ENCODE results near the gene WRAP53. TPM values are rescaled to one million over a fixed set of nuclear protein-coding genes. Genes with fewer than 3 reads are reported as not detected.
A peak's percentile ranks its signal among the peaks of the same experiment; 100 is the strongest.

The WRAP53 gene
- total and polyA plus RNA-seq, 10 of the 15 experiments (the other 5 are each of a cell fraction or from before 2014, with no cell fraction given) = 1.9 to 42.0 (median 21.9) TPM

- TF ChIP-seq SIN3A (IDR thresholded peaks at IDR 0.05; ENCODE audit: low read depth, low read length) (no peak), RCOR1 (conservative IDR thresholded peaks at IDR 0.05; ENCODE audit: low read depth, low read length) (no peak), PAX5 (IDR thresholded peaks at IDR 0.05; ENCODE audit: borderline replicate concordance, low read depth, low read length) (no peak), CHD1 (IDR thresholded peaks at IDR 0.05; ENCODE audit: low read depth, low read length) (no peak)
These were observed 14.5 kb downstream of the WRAP53 start (continued) for GRCh38 chr17:7702776-7703175.

DNA sequence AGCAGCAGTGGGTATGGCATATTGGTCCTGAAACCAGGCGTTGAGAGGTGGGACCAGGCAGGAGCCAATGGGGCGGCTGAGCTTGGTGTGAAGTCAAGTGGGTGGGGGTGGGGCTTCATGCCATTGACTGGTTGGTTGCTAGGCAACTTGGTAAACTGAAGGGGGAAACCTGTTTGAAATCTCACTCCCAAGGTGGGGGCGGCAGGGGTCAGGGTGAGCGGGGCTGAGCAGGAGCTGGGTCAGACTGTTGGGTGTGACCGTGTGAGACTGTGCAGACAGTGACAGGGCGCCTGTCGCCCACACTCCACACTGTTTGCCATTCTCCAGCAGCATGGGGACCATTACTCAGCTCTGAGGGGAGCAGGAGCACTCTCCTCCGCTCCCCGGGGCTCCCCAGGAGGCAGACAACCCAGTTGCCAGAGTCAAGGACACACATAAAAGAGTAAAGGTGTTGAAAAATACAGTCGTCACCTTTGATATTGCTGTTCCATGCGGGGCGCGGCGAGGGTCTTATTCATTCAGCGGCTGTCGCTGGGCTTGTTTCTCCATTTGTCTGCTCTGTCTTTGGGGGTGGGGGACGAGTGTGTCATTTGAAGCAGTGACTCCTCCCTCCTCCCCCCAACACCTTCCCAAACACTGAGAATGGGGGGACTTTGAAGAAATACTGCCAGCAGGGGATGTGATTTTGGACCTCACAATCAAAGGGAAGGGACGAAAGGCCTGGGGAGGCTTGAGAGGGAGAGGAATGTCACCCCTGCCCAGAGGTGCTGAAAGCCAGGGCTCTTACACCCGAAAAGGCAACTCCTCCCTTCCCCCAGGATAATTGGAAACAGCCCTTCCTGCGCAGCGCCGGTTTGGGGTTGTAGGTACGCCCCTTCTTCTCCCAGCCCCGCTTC lies 15.6 kb downstream of the WRAP53 start:
- Histone ChIP-seq H3K4me1 (ENCODE audit: control insufficient read depth, insufficient read depth, low read length) (no peaks in the 10 kb centered on the region), H3K36me3 (ENCODE audit: control insufficient read depth in 2 of 2, insufficient read depth in 2 of 2, low read length in 1 of 2) (peaks cover 0 to 4% of the 10 kb centered on the region in 2 experiments; a peak in 2 of 4 replicates), H4K20me1 (ENCODE audit: control insufficient read depth, insufficient read depth) (no peaks in the 10 kb centered on the region), H3K27me3 (replicated peaks in 1 of 2; ENCODE audit: control insufficient read depth in 2 of 2, insufficient read depth in 2 of 2, low read length in 1 of 2) (peaks cover 3 to 5% of the 10 kb centered on the region in 2 experiments; a peak in 3 of 4 replicates), H3K4me2 (ENCODE audit: control insufficient read depth, insufficient read depth) (no peak overlapping the region), H3K79me2 (ENCODE audit: control insufficient read depth, insufficient read depth, low read length) (no peaks in the 10 kb centered on the region), H3K4me3 (no peak overlapping the region), H3K9me3 (replicated peaks; ENCODE audit: control insufficient read depth, insufficient read depth, low read length) (no peaks in the 10 kb centered on the region), H3K27ac (ENCODE audit: control insufficient read depth, insufficient read depth) (no peak overlapping the region), H2AFZ (ENCODE audit: control insufficient read depth, low read depth, low read length) (no peak overlapping the region), H3K9ac (ENCODE audit: control insufficient read depth, insufficient read depth, low read length) (no peak overlapping the region)
- ATAC-seq (peak; percentile 31; the same call in 2 of the 3 replicates), DNase-seq (ENCODE audit: low read depth, low spot score) (no peak), FAIRE-seq (no peak)
- ChIA-PET RAD21 (ENCODE audit: unreplicated experiment) (interaction anchor here (0.8 kb wide), 1 partner anchor 17 kb away, joined by 4 read pairs; the partner anchor contains the start of gene TP53), POLR2A (interaction anchor here (0.7 kb wide), 1 partner anchor 199 kb away, joined by 3 read pairs; no protein-coding TSS in a partner anchor), SMC1A (ENCODE audit: uncharacterized antibody, unreplicated experiment) (no interaction called here), CTCF (interaction anchor here (0.6 kb wide), 1 partner anchor 86 kb away, joined by 3 read pairs; no protein-coding TSS in a partner anchor)
- TF ChIP-seq BMI1 (IDR thresholded peaks at IDR 0.05; ENCODE audit: borderline replicate concordance) (peak; percentile 60; the same call in 1 of the 2 replicates), RELB (IDR thresholded peaks at IDR 0.05; ENCODE audit: low read depth) (no peak)
- intact Hi-C loops (cut with micrococcal nuclease; ENCODE audit: unreplicated experiment) = no loop called here
- no TSS peak for BruUV-seq (replicated peaks)
- in situ Hi-C loops (cut with MboI) = no loop called here
- 84% methylated on average over 24 of the region's 24 CpGs for WGBS (ENCODE audit: insufficient coverage, insufficient replicate concordance, low lambda C conversion rate, missing lambda C conversion rate)
